ENCODE results near the gene PLA2G4A. TPM values are rescaled to one million over a fixed set of nuclear protein-coding genes. Genes with fewer than 3 reads are reported as not detected.
A peak's percentile ranks its signal among the peaks of the same experiment; 100 is the strongest.

Gene PLA2G4A
- 45.3 TPM for total RNA-seq

DNA sequence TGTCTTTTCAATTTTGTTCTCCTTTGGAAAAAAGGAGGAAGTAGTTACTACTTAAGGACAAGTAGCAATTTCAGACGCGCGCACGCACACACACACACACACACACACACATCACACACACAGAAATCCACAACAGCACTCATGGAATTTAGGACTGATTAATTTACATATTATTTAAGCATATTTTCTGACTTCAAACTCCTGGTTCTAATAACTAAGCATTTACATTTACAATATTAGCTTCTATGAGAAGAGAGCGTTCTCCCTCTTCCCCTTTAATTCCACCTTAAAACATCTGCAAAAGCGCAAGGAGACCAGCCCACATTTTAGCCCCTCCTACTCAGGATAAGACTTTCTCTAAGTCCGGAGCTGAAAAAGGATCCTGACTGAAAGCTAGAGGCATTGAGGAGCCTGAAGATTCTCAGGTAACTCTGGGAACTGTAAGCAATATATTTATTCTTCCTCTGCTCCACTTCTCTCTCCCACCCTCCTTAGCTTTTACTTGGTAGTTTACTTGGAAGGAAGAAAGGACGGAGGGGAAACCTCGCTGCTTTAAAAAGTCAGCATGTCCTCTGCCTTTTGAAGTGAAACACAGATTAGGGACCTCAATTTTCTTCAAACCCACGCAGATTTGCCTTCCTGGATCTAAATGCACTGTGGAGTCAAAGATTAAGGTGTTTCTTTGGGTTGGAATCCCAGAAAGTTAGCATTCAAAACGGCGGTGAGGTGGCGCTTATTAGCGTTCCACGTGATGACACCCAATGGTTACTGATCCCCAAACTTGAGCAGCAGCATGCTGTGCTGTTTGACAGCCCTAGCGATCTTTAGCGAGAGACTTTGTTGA is at the start of gene PLA2G4A:
Gene PLA2G4A (plus strand): TSS at position 339 of the 844 bp plus-strand sequence. CDS start 25,406 bp downstream, outside the sequence.
- peak; percentile 64 for DNase-seq (ENCODE audit: low spot score)

DNA sequence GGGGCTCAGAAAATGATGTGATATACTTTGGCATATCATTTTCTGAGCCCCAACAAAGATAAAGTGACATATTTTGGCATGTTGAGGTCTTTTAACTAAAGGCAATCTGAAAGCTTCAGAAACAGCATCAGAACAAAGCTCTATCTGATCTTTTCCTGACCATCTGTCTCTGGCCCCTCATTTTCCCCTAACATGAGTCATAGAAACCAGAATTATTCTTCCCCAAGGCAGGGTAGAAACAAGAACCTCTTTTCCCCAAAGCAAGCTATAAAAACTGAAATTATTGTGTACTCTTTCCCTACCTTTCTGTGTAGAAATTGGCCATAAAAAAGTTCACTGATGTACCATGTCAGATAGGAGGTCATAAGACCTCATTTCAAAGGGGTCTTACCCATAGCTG is 48.7 kb upstream of the PLA2G4A start:
- no peak for DNase-seq (ENCODE audit: low spot score)

DNA sequence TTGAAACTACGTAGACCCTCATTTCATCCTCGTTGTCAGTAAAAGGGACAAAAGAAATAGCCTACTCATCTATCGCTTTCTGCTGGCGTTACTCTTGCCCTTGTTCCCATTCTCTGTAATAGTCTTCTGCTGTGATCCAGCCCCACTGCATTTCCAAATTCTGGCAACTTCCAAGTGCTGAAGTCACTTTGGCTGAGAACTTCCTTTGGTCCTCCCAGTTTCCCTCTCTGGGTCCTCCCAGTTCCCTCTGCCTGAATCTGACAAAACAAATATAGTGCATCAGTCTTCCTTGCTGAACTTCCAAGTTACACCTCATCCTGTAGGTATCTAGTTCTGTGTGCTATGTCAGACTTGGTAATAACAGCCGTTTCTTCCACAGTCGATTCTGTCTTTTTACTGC is 47.0 kb upstream of the PLA2G4A start:
- peak; percentile 46 for DNase-seq (ENCODE audit: low spot score)

DNA sequence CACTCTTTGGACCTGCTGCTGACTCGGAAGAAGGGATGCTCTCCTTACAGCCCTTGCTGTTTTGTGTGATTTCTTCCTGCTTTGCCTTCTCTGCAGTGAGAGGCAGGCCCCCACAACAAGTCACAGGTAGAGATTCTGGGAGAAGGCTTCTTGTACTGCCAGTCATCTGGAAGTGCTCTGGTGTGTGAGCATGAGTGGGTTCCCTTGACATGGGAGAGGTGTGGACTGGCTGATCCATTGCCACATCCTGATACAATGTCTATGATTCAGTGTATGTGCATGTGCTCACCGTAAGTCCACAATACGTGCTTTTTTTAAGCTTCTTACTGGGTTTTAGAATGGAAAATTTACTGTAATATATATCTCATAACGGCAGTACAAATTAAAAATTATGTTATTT is 46.0 kb upstream of the PLA2G4A start:
- DNase-seq (ENCODE audit: low spot score) = no peak

DNA sequence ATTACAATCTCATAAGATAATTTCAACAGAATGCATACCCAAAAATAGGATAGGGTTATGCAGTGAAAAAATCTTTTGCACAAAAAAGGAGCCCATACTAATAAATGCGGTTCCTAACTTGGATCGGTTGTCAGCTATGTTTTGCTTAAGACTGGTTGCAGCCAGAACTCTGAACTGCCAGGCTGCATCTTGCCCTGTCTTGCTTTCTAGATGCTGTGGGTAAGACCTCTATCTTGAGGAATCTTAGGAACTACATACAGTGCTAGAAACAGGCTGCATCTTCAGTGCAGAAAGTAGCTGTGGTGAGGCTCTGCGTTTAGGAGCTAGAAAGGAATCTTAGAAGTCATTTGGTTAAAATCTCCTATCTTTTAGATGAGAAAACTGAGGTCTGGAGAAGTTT is 45.6 kb upstream of the PLA2G4A start:
- no peak for DNase-seq (ENCODE audit: low spot score)

DNA sequence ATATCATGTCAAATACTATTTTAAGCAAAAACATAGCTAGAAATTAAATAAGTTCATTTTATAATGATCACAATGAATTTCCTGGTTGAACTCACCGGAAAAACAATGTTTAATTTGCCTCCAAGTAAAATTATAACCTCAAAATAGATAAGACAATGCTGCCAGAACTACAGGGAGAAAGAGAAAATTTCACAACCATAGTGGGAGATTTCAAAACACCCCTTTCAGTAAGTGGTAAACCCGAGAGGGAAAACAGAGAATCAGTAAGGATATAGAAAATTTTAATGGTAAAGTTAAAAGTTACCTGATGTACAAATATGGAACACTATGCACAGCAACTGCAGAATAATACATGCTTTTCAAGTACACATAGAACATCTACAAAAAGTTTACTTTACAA is 43.2 kb upstream of the PLA2G4A start:
- DNase-seq (ENCODE audit: low spot score) = no peak

DNA sequence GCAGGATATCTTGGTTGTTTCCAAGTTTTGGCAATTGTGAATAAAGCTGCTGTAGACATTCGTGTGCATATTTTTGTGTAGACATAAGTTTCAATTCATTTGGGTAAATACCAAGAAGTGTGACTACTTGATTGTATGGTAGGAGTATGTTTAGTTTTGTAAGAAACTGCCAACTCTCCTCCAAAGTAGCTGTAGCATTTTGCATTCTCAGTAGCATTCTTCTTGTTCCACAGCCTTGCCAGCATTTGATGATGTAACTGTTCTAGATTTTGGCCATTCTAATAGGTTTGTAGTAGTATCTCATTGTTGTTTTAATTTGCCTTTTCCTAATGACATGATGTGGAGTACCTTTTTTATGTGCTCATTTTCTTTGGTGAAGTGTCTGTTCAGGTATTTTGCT is 38.6 kb upstream of the PLA2G4A start:
- DNase-seq (ENCODE audit: low spot score) = no peak

DNA sequence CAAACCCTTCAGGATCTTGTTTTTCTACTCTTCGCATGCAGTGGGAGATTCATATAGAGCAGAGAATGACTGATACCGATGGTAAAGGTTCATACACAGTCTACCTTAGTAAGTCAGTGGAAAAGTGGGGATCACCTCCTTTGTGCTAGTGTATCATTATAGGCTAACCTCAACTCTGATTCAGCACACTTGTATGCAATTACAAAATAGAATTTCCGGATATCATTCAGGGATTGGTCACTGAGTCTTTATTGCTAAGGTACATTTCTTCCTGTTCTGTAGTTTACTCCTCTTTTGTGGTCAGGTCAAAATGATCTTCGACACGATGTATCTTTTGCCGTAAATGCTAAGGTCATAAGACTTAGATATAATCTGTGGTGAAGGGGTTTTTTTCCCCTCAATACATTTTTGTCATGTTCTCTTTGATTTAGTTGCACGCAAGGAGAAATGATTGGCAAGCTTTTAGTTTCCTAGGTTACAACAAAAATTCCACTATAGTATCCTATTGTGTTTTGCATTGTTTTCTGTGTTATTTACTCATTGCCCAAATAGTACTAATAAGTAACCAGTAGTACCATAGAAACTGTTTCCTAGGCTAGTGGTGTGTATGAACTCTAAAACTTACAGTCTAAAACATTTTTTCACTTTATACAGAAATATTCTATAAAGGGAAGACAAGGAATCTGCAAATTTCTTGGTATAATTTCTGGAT is 35.7 kb upstream of the PLA2G4A start:
- DNase-seq (ENCODE audit: low spot score) = no peak

DNA sequence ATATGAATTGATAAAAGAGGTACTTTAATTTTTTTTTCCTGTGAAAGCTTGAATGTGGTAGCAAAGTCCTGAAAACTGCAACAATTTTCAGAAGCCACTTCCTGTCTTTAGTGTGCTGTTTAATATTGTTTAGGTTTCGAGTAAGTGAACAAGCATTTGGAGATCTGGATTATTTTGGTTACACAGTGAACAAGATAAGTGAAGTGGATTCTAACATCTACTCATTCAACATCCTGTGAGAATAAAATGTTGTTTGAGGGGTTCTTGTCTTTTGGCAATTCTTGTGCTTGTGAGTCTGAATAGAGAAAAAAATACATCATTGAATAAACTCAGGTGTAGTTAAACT is 35.2 kb upstream of the PLA2G4A start:
- no peak for DNase-seq (ENCODE audit: low spot score)

DNA sequence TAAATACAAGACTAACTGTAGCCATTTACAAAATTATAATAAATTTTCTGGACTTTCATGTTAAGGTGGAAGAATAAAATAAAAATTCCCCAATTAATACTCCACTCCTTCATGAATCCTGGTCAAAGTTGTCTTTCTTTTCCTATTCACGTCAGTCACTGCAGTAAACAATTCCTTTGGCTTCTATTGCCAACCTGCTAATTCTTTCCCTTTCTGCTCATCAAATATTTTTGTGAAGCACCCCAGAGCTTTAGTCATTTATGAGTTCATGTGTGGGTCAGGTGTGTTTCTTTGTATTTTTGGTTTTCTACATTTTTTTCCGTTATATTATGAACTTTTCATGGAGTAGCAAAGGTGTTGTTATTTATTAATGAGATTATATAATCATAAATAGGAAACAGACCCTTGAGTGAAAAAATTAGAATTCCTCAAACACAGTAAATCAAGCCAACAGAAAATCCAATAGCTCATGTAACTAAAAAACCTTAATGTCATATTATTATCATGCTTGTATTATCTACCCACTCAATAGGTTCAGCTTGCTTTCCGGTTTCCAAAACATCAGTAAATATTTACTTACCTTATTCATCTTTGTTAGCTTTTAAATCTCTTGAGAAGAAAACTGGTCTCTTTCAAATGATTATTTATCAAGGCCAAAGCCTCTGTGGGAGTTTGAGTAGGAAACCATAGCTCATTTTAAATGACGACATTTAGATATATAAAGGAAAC is 29.6 kb upstream of the PLA2G4A start:
- DNase-seq (ENCODE audit: low spot score) = no peak

DNA sequence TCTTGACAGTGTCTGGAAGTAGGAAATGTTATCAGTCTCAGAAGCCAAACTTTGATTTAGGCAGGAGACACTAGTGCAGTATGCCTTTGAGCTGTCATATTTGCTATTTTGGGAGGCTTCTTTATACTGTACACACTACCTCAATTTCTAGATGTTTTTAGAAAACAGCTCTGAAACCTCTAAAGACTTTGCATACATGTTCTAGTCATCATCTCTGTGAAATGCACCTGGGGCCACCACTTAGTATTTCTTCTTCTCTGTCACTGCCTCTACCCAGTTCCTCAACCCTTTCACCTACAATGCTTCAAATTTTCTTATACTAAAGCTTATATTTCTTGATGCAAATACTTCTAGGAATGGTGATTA is 29.1 kb upstream of the PLA2G4A start:
- no peak for DNase-seq (ENCODE audit: low spot score)

DNA sequence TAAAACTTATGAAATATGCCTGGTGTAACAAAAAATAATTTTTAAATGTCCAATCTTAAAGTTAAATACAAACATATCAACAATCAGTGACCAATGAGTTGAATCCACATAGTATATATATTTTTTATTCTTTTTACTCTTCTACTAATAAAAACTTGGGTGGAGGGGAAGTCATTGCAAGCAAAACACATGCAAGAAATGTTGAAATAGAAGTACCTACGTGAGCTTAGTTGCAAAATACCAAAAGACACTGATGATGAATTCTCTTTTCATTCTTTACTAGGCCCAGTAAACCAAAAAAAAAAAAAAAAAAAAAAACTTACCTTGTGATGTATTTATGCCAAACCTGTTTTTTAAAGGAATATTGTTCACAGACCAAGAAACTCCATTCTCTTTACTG is 26.4 kb upstream of the PLA2G4A start:
- no peak for DNase-seq (ENCODE audit: low spot score)

DNA sequence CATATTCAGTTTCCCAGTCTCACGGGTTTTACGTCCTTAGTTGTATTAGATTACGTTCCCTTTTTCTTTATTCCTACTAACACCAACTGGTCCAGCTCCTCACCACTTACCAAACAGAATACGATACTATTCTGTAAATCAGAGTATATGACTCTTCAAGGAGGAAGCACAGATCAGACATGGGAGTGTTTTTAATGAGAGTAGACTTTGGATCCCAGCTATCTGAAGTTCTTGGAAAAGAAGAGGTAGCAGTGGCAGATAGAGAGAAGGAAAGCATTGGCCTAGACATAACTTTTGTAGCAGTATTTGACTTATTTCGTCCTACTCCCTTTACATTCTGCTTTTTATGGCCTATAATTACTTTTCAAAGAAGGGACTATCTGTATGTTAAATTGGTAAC is 24.1 kb upstream of the PLA2G4A start:
- no peak for DNase-seq (ENCODE audit: low spot score)

DNA sequence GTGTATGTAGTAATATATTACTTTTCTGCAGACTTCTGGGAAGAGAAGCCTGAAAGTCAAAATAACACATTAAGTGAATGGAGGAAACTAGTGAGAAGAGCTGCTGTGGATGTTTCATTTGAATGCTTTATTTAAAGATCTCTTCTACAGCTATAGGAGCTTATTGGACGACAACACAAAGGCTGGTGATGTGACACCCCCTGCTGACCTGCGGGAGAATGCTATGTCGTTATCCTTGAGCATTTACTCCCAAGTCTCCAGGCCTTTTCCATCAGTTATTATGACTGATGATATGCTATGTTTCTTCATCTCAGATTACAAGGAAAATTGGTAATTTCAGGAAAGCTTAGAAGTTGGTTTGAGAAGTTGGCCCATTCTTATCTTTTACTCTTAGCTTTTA is 22.3 kb upstream of the PLA2G4A start:
- no peak for DNase-seq (ENCODE audit: low spot score)

DNA sequence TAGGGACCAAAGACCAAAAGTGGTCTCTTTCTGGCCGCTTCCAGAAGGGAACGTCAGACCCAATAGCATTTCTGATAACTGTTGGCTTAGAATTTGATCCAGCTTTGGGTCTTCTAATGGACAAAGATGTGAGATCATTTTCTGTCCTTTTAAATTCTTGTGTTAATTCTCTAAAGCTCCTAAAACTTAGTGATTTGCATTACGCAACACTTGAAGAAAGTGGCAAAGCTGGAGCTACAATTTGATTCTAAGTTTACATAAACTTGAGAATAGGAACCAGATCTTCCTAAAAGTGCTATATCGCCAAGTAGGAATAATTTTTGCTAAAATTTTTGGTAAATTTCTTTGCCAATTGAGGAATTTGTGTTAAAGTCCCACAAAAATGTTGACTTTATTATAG is 21.6 kb upstream of the PLA2G4A start:
- no peak for DNase-seq (ENCODE audit: low spot score)

DNA sequence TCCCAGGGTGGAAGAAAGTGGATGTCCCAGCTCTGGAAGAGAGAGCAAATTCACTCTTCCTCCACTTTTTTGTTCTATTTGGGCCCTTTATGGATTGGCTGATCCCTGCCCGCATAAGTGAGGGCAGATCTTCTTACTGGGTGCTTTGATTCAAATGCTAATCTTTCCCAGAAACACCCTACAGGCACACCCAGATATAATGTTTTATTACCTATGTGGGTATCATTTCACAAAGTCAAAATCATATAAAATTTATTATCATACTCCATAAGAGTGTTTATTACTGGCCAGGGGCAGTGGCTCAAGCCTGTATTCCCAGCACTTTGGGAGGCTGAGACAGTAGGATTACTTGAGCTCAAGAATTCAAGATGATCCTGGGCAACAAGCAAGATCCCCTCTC is 16.9 kb upstream of the PLA2G4A start:
- no peak for DNase-seq (ENCODE audit: low spot score)

DNA sequence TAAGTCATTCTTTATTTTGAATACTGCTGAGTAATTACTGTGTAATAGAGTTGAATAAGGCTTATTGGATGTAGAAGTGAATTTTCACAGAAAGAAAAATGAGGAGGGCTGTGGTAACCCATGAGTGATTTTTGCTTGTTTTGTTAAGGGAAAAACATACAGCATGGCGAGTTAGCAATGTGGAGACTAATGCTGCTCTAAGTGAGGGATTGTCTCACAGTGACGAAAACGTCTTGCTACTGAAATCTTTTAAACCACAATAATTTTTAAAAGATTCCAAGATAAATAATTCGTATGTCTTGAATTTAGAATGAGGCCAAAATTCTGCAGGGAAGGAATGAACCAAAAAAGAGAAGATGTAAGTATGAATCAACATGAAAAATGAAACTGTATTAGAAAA is 16.2 kb upstream of the PLA2G4A start:
- DNase-seq (ENCODE audit: low spot score) = no peak

DNA sequence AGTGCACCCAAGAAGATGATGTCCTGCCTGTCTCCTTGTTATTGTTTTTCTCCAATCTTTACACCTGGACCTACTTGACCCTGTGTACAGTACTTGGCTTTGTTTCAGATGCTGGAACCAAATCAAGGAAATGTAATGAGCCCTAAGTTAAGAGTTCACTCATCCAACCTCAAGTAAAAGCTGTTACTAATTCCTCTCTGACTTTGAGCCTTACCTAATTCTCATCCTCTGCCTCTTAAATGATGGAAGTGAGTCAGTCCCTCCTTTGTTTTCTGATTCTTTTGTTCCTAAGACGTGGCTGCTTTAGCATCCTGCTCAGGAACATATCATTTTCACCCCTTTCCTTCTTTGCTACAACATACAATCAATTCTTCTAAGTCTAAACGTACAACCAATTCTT is 15.3 kb upstream of the PLA2G4A start:
- DNase-seq (ENCODE audit: low spot score) = no peak

DNA sequence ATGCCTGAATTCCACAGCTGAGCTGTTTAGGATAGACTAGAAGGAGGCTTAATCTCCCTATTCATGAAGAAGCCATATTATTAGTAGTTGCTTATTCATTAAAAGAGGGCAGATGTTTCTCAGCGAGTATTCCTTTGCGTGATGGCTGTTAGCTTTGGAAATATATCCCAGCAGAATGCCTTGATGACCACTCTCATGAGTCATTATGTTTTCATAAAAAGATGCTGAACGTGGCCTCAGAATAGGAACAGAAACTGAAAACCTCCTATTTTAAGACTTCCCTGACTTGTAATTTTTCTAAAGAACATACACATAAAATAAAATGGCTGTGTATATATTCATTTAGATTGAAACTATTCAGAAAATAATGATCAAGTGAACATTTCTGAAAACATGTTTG is 9.6 kb upstream of the PLA2G4A start:
- no peak for DNase-seq (ENCODE audit: low spot score)

DNA sequence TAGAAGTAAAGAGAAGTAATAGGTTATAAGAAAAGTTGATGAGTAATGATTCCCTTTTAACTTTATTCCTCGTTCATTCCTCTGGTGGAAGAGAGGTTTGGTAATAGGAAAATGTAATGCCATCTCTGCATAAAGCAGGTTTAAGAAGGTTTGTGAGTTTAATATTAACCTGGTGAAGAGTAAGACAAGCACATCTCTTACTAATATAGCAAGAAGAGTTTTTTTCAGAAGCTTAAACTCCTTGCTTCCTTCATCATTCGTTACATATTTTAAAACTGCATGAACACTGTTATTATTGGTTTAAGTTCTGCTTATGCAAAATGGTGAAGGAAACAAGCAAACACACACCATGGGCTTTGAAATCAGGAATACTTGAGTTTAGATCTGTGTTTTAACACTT is 9.2 kb upstream of the PLA2G4A start:
- no peak for DNase-seq (ENCODE audit: low spot score)

DNA sequence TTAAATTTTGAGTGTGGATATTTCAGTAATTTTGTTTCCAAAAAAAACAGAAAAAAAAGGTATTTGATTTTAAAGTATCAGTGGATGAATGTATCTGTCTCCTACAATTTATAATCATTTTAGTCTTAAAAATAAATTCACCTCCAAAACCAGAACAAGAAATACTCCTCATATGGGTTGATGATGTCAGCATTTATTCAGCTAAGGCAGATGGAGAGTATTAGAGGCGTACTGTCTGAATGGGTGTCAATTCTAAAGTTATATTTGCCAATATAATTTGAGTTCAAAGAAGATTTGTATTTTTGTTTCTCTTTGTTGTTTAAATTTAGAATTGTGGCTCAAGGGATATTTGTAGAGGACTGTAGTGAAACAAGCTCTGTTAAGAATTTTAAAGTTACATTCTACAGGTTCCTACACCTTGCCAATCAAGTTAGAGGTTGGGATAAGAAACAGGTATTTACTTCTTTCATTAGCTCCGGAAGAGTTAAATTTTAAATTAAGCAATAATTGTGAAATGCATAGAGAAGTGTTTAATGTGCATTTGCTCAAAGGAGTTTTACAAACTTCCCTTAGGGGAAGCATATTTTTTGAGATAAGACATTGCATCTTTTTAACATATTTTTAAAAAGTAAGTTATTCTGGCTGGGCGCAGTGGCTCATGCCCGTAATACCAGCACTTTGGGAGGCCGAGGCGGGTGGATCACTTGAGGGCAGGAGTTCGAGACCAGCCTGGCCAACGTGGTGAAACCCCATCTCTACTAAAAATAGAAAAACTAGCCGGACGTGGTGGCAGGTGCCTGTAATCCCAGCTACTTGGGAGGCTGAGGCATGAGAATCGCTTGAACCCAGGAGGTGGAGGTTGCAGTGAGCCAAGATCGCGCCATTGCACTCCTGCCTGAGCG is 1.2 kb downstream of the PLA2G4A start:
- no peak for DNase-seq (ENCODE audit: low spot score)

DNA sequence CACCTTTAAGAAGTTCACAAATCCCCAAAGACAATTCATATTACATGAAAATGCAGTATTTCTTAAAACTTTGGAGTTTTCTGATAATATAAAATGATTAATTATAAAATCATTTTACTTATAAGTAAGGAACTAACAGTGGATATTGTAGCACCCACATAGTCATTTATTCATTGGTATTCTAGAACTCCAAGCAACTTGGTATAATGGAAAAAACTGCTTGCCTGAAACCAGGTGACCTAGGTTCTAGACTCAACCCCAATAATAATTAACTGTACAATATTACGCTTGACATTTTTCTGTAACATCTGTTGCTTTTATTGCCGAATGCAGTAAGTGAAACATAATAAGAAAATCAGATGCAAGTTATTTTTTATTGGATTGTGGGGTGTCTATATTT is 2.4 kb downstream of the PLA2G4A start:
- no peak for DNase-seq (ENCODE audit: low spot score)

Data from ureter (tissue), 1 donor.